ENCODE measurements around the gene CPAMD8.

CPAMD8 gene

DNA sequence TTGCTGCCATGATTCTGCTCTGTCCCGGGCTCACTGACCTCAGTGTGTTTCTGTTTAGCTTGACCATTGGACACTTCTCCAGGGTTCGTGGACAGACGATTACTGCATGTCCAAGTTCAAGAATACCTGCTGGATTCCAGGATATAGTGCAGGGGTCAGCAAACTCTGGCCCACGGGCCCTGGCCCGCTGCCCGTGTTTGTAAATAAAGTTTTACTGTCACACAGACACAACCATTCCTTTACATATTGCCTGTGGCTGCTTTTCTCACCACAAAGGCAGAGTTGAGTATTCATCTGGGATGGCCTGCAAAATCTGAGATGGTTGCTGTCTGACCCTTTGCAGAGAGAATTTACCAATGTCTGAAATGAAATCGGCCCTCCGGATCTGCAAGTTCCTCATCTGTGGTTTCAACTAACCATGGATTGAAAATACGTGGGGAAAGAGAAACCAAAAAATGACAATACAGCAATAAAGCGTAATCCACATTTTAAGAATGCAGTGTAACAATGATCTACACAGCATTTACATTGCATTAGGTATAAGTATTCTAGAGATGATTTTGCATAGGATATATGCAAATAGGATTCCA lies 163.7 kb downstream of the CPAMD8 start:
- H3K4me3 ChIP-seq (replicated peaks; ENCODE audit: low read depth, low read length) = no peak overlapping the region
- no peak for DNase-seq (ENCODE audit: extremely low read depth, low read depth)
- TF ChIP-seq, protein P1, sequence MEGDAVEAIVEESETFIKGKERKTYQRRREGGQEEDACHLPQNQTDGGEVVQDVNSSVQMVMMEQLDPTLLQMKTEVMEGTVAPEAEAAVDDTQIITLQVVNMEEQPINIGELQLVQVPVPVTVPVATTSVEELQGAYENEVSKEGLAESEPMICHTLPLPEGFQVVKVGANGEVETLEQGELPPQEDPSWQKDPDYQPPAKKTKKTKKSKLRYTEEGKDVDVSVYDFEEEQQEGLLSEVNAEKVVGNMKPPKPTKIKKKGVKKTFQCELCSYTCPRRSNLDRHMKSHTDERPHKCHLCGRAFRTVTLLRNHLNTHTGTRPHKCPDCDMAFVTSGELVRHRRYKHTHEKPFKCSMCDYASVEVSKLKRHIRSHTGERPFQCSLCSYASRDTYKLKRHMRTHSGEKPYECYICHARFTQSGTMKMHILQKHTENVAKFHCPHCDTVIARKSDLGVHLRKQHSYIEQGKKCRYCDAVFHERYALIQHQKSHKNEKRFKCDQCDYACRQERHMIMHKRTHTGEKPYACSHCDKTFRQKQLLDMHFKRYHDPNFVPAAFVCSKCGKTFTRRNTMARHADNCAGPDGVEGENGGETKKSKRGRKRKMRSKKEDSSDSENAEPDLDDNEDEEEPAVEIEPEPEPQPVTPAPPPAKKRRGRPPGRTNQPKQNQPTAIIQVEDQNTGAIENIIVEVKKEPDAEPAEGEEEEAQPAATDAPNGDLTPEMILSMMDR (IDR thresholded peaks at IDR 0.05; ENCODE audit: low read depth, low read length, missing control alignments) = no peak

DNA sequence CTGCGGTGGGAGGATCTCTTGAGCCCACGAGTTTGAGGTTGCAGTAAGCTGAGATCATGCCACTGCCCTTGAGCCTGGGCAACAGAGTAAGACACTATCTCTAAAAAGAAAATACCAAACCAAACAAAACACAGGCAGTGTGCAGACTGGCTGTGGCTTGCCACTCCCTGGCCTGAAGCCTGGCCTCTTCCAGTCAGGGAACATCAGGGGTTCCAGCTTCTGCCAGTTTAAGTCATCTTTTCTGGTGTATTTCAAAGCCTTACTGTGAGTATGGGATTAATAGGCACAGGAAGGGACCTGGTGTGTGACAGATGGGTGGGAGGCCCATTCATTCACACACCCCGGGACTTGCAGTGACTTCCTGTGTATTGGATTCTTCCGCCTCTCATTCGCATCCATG lies 164.8 kb downstream of the CPAMD8 start:
- TF ChIP-seq, protein P1 (IDR thresholded peaks at IDR 0.05; ENCODE audit: low read depth, low read length, missing control alignments) = no peak
- H3K4me3 ChIP-seq (replicated peaks; ENCODE audit: low read depth, low read length) = no peak overlapping the region
- DNase-seq (ENCODE audit: extremely low read depth, low read depth) = no peak

DNA sequence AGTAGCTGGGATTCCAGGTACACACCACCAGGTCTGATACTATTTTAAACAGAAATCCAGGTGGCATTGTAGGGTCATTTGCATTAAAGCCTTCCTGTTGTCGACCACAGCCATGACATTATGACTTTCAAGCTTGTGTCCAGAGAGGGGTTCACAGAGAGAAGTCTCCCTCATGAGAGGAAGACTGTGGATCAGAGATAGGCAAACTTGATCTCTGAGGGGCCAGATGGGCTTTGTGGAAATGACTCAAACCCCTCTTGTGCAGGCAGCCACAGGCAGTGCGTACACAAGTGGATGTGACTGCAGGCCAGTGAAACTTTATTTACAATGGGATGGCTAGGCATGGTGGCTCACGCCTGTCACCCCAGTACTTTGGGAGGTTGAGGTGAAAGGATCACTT lies 165.6 kb downstream of the CPAMD8 start:
- TF ChIP-seq, protein P1 (IDR thresholded peaks at IDR 0.05; ENCODE audit: low read depth, low read length, missing control alignments) = no peak
- H3K4me3 ChIP-seq (replicated peaks; ENCODE audit: low read depth, low read length) = no peak overlapping the region
- no peak for DNase-seq (ENCODE audit: extremely low read depth, low read depth)

DNA sequence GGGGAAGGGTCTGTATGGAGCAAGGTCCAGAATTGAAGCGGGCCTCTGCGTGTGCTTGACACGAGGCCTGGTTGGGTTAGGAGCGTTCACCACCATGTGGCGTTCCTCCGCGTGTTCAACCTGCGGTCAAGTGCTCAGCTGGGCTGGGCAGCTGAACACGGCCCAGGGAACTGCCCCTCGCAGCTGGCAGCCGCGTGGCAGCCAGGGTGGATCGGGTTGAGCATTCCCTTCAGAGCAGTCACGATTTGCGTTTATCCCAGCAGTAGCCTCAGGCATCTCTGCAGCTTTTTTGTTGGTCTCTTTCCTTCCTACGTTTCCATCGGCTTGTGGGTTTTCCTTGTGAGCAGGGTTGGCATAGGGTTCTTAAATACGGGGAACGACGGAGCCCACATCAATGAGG lies 166.5 kb downstream of the CPAMD8 start:
- TF ChIP-seq, protein P1 (IDR thresholded peaks at IDR 0.05; ENCODE audit: low read depth, low read length, missing control alignments) = no peak
- no peak overlapping the region for H3K4me3 ChIP-seq (replicated peaks; ENCODE audit: low read depth, low read length)
- DNase-seq (ENCODE audit: extremely low read depth, low read depth) = no peak

DNA sequence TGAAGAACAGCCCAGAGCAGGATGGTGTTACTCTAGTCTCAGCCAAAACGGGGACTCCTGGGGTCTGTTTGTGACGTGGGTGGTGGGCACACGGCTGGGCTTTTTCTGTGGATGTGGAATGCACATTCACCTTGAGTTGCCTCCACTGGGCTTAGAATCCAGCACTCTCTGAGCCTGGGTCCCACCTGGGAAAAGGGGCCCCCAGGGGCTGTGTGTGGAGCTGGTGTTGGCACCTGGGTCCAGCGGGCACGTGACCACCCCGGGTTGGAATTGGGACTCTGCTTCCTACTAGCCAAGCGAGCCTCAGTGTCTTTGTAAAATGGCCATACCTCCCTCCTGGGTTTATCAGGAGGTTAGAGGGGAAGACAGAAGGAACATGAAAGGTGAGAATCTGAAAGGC lies 167.0 kb downstream of the CPAMD8 start:
- H3K4me3 ChIP-seq (replicated peaks; ENCODE audit: low read depth, low read length) = no peak overlapping the region
- TF ChIP-seq, protein P1 (IDR thresholded peaks at IDR 0.05; ENCODE audit: low read depth, low read length, missing control alignments) = no peak
- no peak for DNase-seq (ENCODE audit: extremely low read depth, low read depth)

DNA sequence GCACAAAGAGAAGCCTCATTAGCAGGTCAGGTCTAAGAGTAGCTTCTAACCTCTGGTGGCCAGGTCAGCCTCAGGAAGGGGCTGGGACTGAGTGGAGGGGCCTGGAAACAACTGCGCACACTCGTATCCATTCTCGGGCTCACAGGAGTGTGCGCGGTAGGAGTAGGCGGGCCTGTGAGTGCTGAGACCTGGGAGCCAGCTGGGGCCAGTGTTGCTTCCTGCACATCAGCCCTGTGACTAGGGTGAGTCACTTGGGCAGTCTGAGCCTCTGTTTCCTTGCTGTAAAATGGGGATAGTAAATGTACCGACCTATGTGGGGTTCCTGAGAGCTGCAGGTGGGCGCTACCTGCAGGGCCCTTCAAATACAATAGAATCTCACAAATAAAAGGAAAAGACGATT lies 170.5 kb downstream of the CPAMD8 start:
- TF ChIP-seq, protein P1 (IDR thresholded peaks at IDR 0.05; ENCODE audit: low read depth, low read length, missing control alignments) = no peak
- DNase-seq (ENCODE audit: extremely low read depth, low read depth) = no peak
- no peak overlapping the region for H3K4me3 ChIP-seq (replicated peaks; ENCODE audit: low read depth, low read length)

DNA sequence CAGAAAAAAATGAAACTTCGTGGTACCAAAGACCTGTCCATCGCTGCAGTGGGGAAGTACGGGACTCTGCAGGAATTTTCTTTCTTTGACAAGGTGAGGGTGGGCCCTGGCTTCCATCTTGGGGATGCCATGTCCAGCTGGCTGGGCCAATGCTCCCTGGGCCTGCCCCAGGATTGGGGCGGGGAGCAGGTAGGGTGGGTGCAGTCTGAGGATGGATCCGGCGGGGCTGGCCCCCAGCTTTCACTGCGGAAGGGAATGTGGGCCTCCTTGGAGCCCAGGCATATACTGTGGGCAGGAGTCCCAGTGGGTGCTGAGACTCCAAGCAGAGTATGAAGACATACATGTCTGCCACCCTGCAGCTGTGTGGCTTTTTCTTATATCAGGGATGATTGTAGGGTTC lies 173.5 kb downstream of the CPAMD8 start:
- TF ChIP-seq, protein P1 (IDR thresholded peaks at IDR 0.05; ENCODE audit: low read depth, low read length, missing control alignments) = no peak
- DNase-seq (ENCODE audit: extremely low read depth, low read depth) = no peak
- no peak overlapping the region for H3K4me3 ChIP-seq (replicated peaks; ENCODE audit: low read depth, low read length)
